Activated T-helper 2 cell treated with anti-CD3 and anti-CD28 coated beads, Interferon-gamma antibody, Interleukin-2, Interleukin-4, amounts not matched to agents 10 μg/mL and 5 μg/mL and 100 μg/mL, durations not matched to agents 14 hours and 24 hours and 36 hours (primary cell): ENCODE data around the gene USP10. TPM values are rescaled to one million over a fixed set of nuclear protein-coding genes. Genes with fewer than 3 reads are reported as not detected.

Experiments
- DNase-seq: peaks from one replicate; pipeline ENCODE4 v3.0.0; 2021; ENCODE audit warnings: low spot score
- H3K27ac Mint-ChIP-seq: one replicate; pipeline ENCODE4 v1.8.0; 2021; ENCODE audit warnings: mixed read lengths
- H3K27me3 Mint-ChIP-seq: one replicate; pipeline ENCODE4 v1.8.0; 2021; ENCODE audit warnings: low read depth, mixed read lengths
- H3K36me3 Mint-ChIP-seq: one replicate; pipeline ENCODE4 v1.8.0; 2021; ENCODE audit warnings: low read depth, mixed read lengths
- H3K4me1 Mint-ChIP-seq: one replicate; pipeline ENCODE4 v1.8.0; 2021; ENCODE audit warnings: low read depth, mixed read lengths
- H3K4me3 Mint-ChIP-seq: one replicate; pipeline ENCODE4 v1.8.0; 2021; ENCODE audit warnings: low read depth, mild to moderate bottlenecking, moderate library complexity, mixed read lengths
- H3K9me3 Mint-ChIP-seq: one replicate; pipeline ENCODE4 v1.8.0; 2021; ENCODE audit warnings: mixed read lengths
- intact Hi-C: fragments of 100-400 bp; cut with micrococcal nuclease; formaldehyde crosslinking; loops from one replicate; pipeline ENCODE4 v1.15.1; 2023
- total RNA-seq: library from RNA; stranded (reverse); gene quantifications from 2 replicates; pipeline ENCODE4 v1.2.3, GENCODE V29; 2022

USP10 gene
- total RNA-seq, 1 donor from 2014 or later, result 151 TPM

- no peaks in the 10 kb centered on the region for H3K4me1 Mint-ChIP-seq
- no peak overlapping the region for H3K27ac Mint-ChIP-seq
- peaks cover 2% of the 10 kb centered on the region for H3K27me3 Mint-ChIP-seq
- no peak overlapping the region for H3K4me3 Mint-ChIP-seq
- no peaks in the 10 kb centered on the region for H3K36me3 Mint-ChIP-seq
- intact Hi-C loops, result no loop called here
- DNase-seq, result no peak
- H3K9me3 Mint-ChIP-seq, result no peaks in the 10 kb centered on the region
Measured at GRCh38 chr16:84827897-84828296, 128.1 kb downstream of the USP10 start.

DNA sequence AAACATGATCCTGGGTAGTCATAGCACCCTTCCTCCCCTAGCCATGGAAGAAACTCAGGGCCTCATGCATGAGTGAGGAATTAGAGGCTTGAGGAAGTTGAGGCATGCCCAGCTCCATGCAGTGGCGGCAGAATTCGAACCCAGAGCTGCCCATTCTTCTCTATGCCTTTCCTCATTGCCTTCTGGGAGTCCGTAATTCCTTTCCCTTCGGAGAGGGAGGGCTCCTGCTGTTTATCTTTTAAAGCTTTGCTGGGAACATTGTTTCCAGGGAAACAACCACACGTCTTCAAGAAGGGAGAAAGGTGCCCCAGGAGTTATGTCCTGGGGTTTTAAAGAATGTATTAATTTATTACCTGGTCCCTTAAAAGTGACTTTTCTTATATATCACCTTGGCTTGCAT, 128.5 kb downstream of the USP10 start:
- Mint-ChIP-seq H3K27ac (no peak overlapping the region), H3K27me3 (no peaks in the 10 kb centered on the region), H3K9me3 (no peaks in the 10 kb centered on the region), H3K4me3 (no peak overlapping the region), H3K4me1 (no peaks in the 10 kb centered on the region), H3K36me3 (no peaks in the 10 kb centered on the region)
- DNase-seq, result no peak
- intact Hi-C loops, result no loop called here

Other genes starting within 250 kb of the USP10 start
- 15.4 and 19.4 TPM in 2 replicates for gene MEAK7, start 195.3 kb upstream of the USP10 start, total RNA-seq
- 478 and 483 TPM in 2 replicates for gene COTL1, start 81.9 kb upstream of the USP10 start, total RNA-seq
- gene KLHL36, start 51.5 kb upstream of the USP10 start, total RNA-seq, result 57.7 and 59.6 TPM in 2 replicates
- gene CRISPLD2, start 120.0 kb downstream of the USP10 start, total RNA-seq, result 0.16 and 0.23 TPM in 2 replicates